Stimulated activated CD4-positive, alpha-beta T cell treated with anti-CD3 and anti-CD28 coated beads, Interleukin-12 subunit alpha, Interleukin-12 subunit beta, amount 100 ng/mL, for 48 hours (primary cell): ENCODE data around the gene CD4.
"Not testable (repeated sequence)": the region's sequence is repeated elsewhere in the genome, so short reads cannot be mapped to it uniquely, and the experiment has no call there.

ENCODE experiments used
- DNase-seq, 3 donors: peaks; one replicate each; pipeline ENCODE4 v3.0.0-alpha.2; 2020; ENCODE audit warnings: low read depth in 2 of 3, low spot score in 1 of 3

CD4 gene

DNA sequence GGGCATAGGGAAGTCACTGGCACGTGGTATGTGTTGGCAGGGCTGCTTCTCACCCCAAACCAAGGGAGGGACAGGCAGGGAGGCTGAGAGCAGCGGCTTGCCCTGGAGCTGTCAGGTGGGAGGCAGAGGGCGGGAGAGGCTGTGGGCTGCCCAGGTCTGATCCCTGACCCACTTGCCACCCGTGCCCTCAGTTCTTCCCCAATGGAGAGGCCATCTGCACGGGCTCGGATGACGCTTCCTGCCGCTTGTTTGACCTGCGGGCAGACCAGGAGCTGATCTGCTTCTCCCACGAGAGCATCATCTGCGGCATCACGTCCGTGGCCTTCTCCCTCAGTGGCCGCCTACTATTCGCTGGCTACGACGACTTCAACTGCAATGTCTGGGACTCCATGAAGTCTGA lies 56.1 kb downstream of the CD4 start:
- no peak for DNase-seq

DNA sequence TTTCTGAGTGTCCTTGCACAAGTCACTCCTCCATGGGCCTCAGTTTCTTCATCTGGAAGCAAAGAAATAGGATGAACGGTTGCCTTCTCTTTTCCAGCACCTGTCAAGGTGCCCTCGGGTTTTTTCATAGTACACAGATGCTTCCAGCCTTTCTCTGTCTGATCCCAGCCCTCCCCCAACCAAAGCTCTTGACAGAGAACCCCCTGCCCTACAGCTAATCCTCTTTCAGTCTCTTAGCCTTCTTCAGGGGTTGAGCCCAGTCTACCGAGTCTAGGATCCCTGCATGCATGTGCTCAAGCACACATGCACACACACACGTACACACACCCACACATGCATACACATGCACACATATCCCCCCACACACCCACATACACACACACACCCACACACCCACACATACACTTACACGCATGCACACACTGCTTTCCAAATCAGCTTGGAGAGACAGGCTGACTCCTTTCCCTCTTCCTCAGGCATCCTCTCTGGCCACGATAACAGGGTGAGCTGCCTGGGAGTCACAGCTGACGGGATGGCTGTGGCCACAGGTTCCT lies 57.1 kb downstream of the CD4 start:
- no peak for DNase-seq

- no peak for DNase-seq
Measured at GRCh38 chr12:6847676-6848075, 58.3 kb downstream of the CD4 start.

- no peak for DNase-seq
Measured at GRCh38 chr12:6849427-6849826, 60.1 kb downstream of the CD4 start.

GRCh38 chr12:6849976-6850560 lies 60.7 kb downstream of the CD4 start:
- no peak for DNase-seq

- no peak for DNase-seq
Measured at GRCh38 chr12:6850796-6851152, 61.4 kb downstream of the CD4 start.

- DNase-seq, result peak; percentile 94 to 95 (median 95)
Measured at GRCh38 chr12:6851153-6851920, 62.0 kb downstream of the CD4 start, which contains the start of gene CDCA3. CDCA3 (minus strand) TSS chr12:6851286; CDS start chr12:6850952, 334 bp downstream.

DNA sequence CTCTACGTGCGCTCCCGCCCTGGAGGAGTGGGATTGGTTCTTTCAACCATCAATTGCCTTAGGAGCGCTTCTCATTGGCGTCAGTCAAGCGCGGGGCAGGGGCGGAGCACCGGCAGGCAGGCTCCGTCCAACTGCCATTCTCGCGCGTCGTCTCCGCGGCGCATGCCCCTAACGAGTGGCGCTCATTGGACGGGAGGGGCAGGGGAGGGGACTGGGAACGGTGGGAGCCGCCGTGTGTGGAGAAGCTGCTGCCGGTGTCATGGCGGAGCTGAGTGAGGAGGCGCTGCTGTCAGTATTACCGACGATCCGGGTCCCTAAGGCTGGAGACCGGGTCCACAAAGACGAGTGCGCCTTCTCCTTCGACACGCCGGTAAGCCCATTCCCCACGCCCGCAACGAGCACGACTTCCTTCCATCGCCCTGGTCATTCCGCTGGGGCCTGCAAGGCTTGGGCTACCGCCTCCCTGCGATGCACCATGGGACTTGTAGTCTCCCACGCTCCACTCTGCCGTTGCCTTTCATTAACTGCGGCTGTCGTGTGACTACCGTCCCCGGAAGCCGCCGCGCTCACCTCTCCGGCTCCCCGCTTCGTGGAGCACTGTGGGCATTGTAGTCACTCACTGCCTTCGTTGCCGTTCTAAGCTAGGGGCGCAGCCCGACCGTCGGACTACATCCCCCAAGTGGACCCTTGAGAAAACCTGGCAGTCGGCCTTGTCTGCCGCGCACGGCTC lies 62.8 kb downstream of the CD4 start, which contains the start of gene USP5:
Gene USP5 (plus strand): TSS at position 230 of the 730 bp plus-strand sequence. CDS start 30 bp downstream, at position 260.
- peak; percentile 91 to 98 (median 97) for DNase-seq

- DNase-seq, result peak; percentile 65 to 75 (median 72)
Measured at GRCh38 chr12:6852651-6853354, 63.5 kb downstream of the CD4 start.

DNA sequence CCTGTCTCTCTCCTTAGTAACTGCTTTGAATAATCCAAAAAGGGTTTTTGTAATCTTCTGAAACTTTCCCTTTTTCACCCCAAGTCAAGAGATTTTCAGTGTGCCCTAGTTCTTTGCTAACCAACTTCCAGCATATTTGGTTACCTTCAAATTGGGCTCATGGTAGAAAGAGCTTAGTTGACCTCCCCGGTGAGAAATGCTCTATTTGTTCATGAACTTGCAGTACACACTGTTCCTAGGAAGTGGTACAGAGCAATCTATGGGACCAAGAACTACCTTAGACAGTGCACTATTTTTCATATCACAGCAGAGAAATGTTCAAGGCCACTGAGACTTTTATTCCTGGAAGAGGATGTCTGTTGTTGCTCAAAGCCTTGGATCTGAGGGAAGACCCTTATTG lies 64.3 kb downstream of the CD4 start:
- DNase-seq, result no peak

- no peak for DNase-seq
Measured at GRCh38 chr12:6854036-6854435, 64.7 kb downstream of the CD4 start.

DNA sequence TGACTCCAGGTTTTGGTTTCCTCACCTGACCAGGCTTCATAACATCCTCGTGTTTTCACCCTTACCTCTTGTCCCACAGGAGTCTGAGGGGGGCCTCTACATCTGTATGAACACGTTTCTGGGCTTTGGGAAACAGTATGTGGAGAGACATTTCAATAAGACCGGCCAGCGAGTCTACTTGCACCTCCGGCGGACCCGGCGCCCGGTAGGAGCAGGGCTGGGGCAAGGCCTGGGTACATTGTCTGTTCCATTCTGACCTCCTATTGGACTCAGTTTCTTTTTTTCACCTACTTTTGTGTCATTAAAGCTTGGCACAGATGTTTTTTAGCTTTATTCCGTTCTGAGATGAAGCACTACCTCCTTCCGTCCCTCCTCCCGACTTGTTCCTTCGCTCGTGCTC lies 66.0 kb downstream of the CD4 start:
- no peak for DNase-seq

GRCh38 chr12:6858799-6859198 lies 69.5 kb downstream of the CD4 start:
- no peak for DNase-seq

GRCh38 chr12:6860116-6860515 lies 70.8 kb downstream of the CD4 start:
- no peak for DNase-seq

GRCh38 chr12:6860942-6861341 lies 71.6 kb downstream of the CD4 start:
- no peak for DNase-seq

DNA sequence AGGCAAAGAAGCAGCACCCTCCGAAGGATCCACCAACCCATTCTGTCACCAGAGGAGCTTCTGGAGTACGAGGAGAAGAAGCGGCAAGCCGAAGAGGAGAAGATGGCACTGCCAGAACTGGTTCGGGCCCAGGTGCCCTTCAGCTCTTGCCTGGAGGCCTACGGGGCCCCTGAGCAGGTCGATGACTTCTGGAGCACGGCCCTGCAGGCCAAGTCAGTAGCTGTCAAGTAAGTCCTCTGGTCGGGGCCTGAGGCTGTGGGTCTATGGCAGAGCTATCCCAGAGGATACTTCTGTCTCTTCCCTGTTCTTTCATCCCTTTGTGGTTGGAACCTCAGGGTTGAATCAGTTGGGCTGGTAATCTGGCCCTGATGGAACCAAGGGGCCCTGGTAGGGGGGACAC lies 72.1 kb downstream of the CD4 start:
- no peak for DNase-seq

- DNase-seq, result no peak
Measured at GRCh38 chr12:6863033-6863432, 73.7 kb downstream of the CD4 start.

DNA sequence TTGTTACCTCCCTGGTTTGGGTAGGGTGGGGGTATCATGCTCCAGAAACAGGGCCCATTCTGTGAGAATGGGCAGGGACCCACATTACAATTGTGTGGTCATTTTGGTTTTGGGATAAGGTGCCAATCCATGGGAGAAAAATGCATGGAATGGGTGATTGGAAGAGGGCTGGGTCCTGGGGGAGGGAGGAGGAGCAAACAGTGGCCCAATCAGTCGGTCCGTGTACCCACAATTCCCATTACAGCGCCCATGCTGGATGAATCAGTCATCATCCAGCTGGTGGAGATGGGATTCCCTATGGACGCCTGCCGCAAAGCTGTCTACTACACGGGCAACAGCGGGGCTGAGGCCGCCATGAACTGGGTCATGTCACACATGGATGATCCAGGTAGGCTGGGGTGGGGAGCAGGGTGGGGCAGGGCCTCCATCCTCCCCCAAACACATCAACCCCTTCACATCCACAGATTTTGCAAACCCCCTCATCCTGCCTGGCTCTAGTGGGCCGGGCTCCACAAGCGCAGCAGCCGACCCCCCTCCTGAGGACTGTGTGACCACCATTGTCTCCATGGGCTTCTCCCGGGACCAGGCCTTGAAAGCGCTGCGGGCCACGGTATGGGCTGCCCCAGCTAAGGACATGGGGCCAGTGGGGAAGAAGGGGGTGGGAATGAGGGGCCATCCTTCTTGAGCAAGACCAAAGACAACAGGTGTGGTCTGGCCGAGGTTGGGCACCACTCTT lies 74.4 kb downstream of the CD4 start:
- no peak for DNase-seq

DNA sequence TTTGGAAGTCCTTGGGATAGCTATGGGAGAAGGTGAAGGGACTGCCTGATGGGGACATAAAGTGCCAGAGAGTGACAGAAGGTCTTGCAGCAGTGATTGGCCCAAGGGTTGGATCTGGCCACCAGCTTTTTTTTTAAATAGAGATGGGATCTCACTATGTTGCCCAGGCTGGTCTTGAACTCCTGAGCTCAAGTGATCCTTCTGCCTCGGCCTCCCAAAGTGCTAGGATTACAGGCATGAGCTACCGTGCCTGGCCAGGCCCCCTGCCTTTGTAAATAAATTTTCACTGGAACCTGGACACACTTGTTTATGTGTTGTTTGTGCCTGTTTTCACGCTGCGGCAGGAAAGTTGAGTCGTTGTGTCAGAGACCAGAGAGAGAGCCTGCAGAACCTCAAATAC lies 76.0 kb downstream of the CD4 start:
- DNase-seq, result not testable (repeated sequence)

GRCh38 chr12:6866163-6866919 lies 77.0 kb downstream of the CD4 start:
- DNase-seq, result no peak
